GM19438 (cell line): Measurements from ENCODE around the gene INTS14.

Experiments
- ATAC-seq: cut with Tn5 transposase; IDR thresholded peaks from one replicate; pipeline ENCODE4 v1.9.1; 2021; ENCODE audit warnings: low read depth; ENCODE audit not compliant: unreplicated experiment

The INTS14 gene

DNA sequence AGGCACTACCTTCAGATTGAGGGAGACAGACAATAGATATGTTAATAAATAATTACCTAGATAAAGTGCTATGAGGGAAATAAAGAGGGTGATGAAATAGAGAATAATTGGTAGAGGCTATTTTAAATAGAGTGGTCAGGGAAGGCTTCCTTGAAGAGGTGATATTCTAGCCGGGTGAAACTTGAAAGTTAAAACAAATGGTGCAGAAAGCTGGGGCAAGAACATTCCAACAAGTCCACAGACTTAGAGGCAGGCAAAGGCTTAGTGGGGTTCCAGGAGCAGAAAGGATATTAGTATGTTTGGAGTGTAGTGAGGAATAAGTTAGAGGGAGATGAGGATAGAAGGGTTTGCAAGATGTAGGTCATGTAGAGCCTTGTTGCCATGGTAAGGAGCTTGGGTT lies 70.6 kb downstream of the INTS14 start:
- ATAC-seq: no peak

DNA sequence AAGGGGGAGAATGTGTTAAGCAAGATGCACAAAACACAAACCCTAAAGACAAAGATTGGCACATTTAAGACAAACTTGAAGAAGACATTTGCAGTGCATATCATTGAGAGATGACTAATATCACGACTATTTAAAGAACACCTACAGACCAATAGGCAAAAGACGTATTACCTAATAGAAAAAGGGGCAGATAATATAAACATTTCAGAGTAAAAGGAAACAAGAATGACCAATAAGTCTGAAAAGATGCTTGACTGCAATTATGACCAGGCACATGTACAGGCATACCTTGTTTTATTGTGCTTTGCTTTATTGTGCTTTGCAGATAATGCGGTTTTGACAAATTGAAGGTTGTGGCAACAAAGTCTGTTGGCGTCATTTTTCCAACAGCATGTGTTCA lies 75.7 kb downstream of the INTS14 start:
- ATAC-seq: no peak

DNA sequence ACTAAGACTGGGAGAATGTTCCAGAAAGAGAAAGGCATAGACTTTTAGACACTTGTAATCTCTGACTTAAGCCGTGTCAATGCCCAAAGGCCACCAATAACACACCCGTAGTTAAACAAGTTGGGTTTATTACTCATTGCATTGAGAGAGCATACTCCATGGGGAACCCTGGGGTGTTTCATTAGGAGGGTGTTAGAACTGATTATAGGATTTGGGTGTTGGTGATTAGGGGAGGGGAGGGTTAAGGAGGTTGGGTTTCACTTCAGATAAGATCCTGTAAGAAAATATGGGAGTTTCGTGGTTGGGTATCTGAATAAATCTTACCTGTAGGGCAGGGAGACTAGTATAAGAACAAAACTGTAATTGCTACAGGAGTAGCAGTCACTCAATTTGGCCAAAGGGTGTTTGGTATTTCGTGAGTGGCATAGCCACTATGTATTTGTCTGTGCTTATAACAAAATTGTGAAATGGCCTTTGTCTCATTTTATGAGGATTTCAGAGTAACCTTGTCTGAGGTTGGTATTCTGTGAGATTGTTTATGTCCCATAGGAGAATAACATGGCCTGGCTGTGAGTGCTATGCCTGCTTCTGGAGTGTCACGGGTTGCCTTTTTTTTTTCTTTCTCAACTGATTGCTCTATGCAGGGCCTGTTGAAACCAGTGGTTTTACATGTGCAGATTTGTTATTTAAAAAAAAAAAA lies 77.7 kb downstream of the INTS14 start:
- no peak for ATAC-seq

DNA sequence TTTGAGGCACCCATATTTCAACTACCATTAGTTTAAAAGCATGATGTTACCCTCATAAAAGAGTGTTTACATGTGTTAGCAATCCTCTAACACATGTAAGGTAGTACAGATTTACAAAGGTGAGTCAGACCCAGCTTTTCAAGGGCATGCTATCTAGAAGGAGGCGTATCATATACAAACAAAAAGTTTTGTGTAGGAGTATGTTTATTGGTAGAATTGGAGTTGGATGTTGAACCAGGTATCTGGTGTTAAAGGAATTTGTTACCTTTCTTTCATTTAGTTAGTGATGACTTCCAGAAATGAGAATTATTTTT lies 78.2 kb downstream of the INTS14 start:
- no peak for ATAC-seq

DNA sequence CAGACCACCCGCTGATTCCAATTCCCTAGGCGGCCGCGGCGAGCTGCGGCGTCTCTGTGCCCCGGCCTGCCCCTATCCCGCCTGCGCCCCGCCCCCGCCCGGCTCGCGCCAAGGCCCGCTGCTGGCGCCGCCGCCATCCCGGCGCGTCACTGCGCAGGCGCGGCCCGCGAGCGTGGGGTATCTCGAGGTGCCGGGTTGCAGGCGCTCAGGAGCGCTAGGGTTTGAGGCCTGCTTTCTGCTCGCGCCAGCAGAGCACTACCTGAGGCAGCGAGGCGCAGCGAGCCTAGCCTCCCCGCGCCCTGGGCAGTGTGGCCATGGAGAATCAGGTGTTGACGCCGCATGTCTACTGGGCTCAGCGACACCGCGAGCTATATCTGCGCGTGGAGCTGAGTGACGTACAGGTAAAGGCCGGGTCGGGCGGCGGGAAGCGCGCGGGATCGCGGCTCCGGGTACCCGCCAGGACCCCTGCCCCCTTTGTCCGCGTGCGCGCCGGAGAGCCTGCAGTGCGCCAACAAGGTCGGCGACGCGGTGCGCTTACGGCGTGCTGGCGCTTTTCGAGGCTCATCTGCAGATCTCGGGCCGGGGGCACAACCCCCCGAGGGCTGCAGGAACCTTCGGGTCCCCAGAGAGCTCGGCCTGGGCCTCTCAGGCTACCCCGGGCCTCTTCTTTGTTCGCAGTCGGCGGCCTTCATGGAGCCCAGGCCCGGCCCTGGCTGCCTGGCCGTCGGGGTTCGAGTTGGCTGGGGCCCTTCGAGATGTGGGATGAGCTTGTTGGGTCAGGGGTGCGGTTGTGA lies 80.4 kb downstream of the INTS14 start, which contains the start of gene HACD3:
TSS of gene HACD3 (plus strand) at position 146 of the 794 bp plus-strand sequence. CDS start at position 315, 169 bp downstream.
- ATAC-seq: peak; percentile 81

DNA sequence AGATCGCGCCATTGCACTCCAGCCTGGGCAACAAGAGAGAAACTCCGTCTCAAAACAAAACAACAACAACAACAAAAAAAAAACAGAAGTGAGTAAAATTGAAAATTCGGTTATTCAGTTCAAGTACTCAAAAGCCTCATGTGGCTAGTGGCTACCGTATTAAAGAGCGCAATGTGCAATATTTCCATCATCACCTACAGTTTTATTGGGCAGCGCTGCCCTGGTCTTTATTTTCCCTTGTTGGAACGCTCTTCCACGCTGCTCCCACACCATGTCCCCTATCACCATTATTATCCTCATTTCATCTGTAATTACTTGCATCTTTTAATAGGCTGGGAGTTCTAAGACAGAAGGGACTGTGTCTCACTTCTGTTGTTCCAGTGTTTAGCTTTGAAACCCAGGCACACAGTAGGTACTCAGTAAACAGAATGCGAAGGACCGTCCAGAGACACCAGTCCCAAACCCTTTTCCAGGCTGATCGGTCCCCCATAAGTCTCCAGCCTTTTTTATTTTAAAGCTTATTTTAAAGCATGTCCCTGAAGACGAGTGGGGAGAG lies 81.1 kb downstream of the INTS14 start:
- ATAC-seq: no peak
